GM19468 (cell line): ENCODE data around the gene AUTS2.

ENCODE experiments used
- ATAC-seq: cut with Tn5 transposase; IDR thresholded peaks from one replicate; pipeline ENCODE4 v1.9.1; 2021; ENCODE audit warnings: mild to moderate bottlenecking, moderate library complexity, moderate number of reproducible peaks; ENCODE audit not compliant: unreplicated experiment; ENCODE audit errors: extremely low read depth

The AUTS2 gene

GRCh38 chr7:69599286-69599954 is 1.1 kb downstream of the AUTS2 start:
- no peak for ATAC-seq

- no peak for ATAC-seq
Observed at GRCh38 chr7:69599955-69600709, 1.9 kb downstream of the AUTS2 start.

- no peak for ATAC-seq
Observed at GRCh38 chr7:69600710-69601519, 2.6 kb downstream of the AUTS2 start.

DNA sequence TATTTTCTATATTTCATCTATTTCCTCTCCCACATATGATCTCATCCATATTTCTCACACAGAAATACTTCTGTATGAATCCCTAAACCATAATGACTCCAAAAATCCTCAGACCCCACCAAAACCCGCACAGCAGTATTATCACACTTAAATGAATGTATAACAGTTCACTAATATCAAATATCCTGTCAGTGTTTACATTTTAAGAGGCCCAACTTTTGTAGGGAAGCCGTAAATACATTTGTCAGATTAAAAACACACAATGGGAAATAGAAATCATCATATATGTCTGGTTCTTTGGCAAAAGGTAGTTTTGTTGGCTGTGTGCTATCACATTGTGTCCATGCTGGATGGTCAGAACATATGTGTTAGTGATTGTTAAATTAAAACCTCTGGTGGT is 4.2 kb downstream of the AUTS2 start:
- ATAC-seq = no peak

DNA sequence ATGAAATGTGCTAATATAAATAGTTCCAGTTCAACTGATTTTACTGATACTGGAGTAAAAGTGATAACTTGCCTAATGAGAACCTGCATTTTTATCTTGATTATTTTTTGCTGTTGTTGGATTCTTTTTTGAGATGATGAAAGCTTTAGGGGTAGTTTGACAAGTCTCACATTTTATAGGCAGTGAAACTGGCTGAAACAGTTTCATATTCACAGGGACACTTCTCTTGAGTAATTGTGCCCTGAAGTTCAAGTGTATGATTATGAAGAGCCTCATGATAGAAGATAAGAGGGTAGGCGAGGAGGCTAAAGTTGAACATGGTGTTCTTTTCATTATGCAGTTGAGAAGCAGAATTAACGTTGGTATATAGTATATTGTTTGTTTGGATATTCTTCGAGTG is 5.1 kb downstream of the AUTS2 start:
- no peak for ATAC-seq

- no peak for ATAC-seq
Observed at GRCh38 chr7:69603937-69604494, 5.7 kb downstream of the AUTS2 start.

GRCh38 chr7:69605070-69605469 is 6.8 kb downstream of the AUTS2 start:
- ATAC-seq = no peak

GRCh38 chr7:69605546-69605945 is 7.3 kb downstream of the AUTS2 start:
- no peak for ATAC-seq

DNA sequence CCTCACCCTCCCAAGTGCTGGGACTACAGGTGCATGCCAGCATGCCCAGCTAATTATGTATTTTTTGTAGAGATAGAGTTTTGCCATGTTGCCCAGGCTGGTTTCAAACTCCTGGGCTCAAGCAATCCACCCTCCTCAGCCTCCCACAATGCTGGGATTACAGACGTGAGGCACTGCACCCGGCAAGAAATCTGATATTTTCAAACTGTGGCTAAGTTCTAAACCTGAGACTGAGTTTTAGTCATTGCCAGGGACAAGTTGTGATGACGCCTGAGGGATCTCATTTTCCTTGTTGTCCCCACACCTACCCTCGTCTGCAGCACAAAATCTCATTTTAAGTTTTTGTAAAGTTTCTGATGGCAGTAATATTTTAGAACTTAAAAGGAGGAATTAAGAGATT is 9.8 kb downstream of the AUTS2 start:
- ATAC-seq = no peak

DNA sequence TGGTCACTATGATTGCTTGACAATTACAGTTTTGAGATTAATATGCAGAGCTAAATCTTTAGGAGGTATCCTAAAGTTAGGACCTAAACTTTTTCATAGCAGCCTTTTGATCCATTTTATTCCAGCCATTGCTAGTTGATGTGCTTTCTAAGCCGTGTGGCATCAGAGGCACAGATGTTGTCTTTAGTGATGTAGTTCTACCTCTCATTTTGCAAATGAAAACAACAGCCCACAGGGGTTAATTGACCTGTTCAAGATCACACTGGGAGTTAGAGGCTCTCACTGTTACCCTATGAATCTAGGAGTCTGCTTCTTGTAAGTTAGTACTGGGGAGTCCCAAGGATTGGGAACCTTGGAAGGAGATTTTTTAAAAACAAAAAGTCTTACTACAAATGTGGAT is 10.6 kb downstream of the AUTS2 start:
- ATAC-seq = no peak

- ATAC-seq = no peak
Observed at GRCh38 chr7:69609541-69610373, 11.5 kb downstream of the AUTS2 start.

DNA sequence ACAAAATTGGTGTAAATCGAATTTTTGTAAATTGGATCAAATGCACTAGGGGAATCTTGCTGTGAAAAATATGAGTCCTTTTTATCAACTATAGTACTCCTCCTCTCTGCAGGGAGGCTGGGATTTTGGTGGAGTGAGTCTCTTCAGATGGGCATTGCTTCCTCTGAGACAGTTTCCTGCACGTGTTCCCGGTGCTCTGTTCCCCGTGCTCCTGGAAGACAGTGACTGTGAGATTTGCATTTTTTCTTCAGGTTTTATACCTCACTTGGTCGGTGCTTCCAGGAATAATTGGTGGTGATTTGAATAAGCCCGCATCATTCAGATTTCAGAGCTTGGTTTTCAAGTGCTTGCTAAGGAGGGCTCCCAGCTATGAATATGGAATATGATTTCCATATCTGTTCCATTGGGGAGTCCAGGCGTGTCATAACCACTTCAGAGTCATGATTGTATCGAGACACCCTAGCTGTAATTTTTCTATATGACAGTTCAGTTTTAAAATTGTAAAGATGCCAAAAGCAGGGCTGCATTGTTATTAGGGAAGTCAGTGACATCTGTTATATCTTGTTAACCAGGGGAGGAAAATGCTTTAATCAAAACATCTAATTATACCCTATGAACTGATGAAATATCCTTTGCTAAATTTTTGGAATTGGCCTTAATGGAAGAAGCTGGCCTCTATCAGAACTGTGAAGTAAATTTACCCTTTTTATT is 12.3 kb downstream of the AUTS2 start:
- ATAC-seq = no peak

GRCh38 chr7:69612981-69613380 is 14.7 kb downstream of the AUTS2 start:
- no peak for ATAC-seq

GRCh38 chr7:69613846-69614245 is 15.6 kb downstream of the AUTS2 start:
- no peak for ATAC-seq

DNA sequence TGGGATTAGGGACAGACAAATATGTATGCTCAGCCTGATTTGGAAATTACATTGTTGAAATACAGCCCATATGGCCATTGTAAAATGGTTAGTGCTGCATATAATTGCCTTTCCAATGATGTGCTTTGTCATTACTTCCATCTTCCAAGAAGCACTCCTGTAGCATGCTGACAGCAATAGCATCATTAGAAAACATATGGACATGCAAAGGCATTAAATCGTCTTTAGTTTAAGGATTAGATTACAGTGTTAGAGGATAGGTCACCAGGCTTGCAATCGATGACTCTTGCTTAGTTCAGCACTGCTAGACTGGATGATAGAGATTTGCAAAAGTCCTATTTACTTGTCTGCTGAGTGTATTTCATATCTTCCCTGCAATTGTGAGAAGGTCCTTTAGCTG is 17.4 kb downstream of the AUTS2 start:
- ATAC-seq = no peak

GRCh38 chr7:69617364-69617763 is 19.1 kb downstream of the AUTS2 start:
- no peak for ATAC-seq

DNA sequence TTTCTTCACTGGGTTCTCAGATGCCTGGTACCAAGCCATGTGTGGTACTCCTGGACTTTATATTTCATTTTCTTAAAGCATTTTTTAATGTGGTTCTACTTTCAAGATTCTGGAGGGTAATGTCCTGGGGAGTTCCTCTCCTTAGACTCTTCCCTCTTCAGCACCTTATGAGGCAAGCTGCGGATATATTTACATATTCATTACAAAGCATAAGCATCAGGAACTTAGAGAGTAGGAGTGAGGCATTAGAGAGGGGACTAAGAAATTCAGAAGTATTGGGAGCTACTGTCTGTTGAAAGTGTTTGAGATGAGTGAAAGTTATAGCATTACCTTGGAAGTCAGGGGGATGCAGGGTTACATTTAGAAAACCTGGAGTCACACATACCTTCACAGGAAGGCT is 20.8 kb downstream of the AUTS2 start:
- ATAC-seq = no peak

GRCh38 chr7:69619635-69620034 is 21.4 kb downstream of the AUTS2 start:
- no peak for ATAC-seq

DNA sequence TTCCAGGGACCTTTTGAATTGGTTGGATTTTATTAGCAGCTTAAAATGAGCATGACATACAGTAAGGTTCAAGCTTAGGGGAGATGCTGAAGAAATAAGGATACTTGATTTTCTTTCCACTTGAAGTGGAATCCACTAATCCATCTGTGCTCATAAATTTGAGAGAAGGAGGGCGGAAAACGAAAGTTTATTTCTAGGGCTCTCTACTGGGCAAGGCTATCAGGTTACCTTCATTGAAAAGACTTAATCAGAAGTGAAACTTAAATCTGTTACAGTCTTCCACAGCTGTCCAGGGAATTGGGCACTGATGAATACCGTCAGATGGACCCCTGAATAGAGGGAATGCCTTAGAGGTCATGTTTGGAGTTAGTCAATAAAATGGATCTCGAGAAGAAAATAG is 21.8 kb downstream of the AUTS2 start:
- ATAC-seq = no peak
